Measurements from ENCODE around the gene RAET1G. TPM values are rescaled to one million over a fixed set of nuclear protein-coding genes. Genes with fewer than 3 reads are reported as not detected.
A peak's percentile ranks its signal among the peaks of the same experiment; 100 is the strongest.
"Not testable (repeated sequence)": the region's sequence is repeated elsewhere in the genome, so short reads cannot be mapped to it uniquely, and the experiment has no call there.

The RAET1G gene
- total RNA-seq, 1 donor from 2014 or later, result 3.8 TPM

DNA sequence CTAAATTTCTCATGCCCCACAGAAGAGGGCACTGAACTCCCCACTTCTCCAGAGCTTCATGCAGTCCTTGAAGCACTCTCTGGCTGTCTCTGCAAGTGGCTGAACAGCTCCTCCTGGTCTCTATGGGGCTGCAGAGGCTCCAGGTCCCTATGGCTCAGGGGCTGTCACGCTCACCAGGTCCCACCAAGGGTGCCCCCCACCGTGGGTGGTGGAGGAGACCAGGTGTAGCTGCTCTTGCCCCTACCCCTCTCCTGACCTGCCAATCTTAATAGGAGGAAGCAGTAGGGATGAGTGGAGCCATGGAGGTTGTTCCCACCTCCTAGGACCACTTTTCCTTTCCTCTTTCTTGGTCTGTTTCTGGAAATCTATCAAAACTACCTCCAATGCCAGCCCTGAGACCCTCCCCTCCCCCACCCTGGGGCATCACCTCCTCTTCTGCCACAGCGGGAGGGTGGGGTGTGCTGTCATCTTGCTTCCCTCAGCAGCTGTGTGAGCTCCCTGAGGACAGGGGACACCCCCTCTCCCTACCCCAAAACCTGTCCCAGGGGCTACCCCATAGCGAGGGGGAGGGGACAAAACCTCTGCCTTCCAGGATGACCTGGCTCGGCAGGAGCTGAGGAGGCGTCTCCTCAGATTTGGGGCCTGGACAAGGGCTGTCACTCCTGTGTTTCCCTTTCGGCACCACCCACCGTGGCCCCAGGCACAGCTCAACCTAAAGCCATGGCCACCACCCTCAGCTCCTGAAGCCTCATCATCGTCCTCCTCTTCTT is 13.0 kb downstream of the RAET1G start:
- H3K27me3 Mint-ChIP-seq (ENCODE audit: unreplicated experiment), result peaks cover 3% of the 10 kb centered on the region
- H3K4me3 Mint-ChIP-seq (ENCODE audit: unreplicated experiment), result no peak overlapping the region
- TF ChIP-seq, protein P1, sequence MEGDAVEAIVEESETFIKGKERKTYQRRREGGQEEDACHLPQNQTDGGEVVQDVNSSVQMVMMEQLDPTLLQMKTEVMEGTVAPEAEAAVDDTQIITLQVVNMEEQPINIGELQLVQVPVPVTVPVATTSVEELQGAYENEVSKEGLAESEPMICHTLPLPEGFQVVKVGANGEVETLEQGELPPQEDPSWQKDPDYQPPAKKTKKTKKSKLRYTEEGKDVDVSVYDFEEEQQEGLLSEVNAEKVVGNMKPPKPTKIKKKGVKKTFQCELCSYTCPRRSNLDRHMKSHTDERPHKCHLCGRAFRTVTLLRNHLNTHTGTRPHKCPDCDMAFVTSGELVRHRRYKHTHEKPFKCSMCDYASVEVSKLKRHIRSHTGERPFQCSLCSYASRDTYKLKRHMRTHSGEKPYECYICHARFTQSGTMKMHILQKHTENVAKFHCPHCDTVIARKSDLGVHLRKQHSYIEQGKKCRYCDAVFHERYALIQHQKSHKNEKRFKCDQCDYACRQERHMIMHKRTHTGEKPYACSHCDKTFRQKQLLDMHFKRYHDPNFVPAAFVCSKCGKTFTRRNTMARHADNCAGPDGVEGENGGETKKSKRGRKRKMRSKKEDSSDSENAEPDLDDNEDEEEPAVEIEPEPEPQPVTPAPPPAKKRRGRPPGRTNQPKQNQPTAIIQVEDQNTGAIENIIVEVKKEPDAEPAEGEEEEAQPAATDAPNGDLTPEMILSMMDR (IDR thresholded peaks at IDR 0.05; ENCODE audit: unreplicated experiment), result no peak
- H3K27ac Mint-ChIP-seq (ENCODE audit: unreplicated experiment), result no peak overlapping the region
- no peak for DNase-seq (ENCODE audit: low spot score)
- peaks cover 26% of the 10 kb centered on the region for H3K4me1 Mint-ChIP-seq (ENCODE audit: unreplicated experiment)
- peaks cover 6% of the 10 kb centered on the region for H3K9me3 Mint-ChIP-seq (ENCODE audit: unreplicated experiment)
- H3K36me3 Mint-ChIP-seq (ENCODE audit: low read depth, unreplicated experiment), result peaks cover 10% of the 10 kb centered on the region

DNA sequence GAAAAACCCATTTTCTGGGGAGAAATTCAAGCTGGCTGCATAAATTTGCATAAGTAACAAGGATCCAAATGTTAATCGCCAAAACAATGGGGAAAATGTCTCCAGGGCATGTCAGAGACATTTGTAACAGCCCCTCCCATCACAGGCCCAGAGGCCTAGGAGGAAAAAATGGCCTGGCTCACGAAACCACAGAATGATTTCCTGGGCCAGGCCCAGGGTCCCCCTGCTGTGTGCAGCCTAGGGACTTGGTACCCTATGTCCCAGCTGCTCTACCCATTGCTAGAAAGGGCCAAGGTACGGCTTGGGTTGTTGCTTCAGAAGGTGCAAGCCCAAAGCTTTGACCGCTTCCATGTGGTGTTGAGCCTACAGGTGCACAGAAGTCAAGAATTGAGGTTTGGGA is 14.4 kb downstream of the RAET1G start:
- not testable (repeated sequence) for H3K27ac Mint-ChIP-seq (ENCODE audit: unreplicated experiment); H3K9me3 Mint-ChIP-seq (ENCODE audit: unreplicated experiment); H3K27me3 Mint-ChIP-seq (ENCODE audit: unreplicated experiment); DNase-seq (ENCODE audit: low spot score)
- Mint-ChIP-seq H3K4me3 (ENCODE audit: unreplicated experiment) (peak overlapping the region; percentile 56), H3K4me1 (ENCODE audit: unreplicated experiment) (peaks cover 24% of the 10 kb centered on the region), H3K36me3 (ENCODE audit: low read depth, unreplicated experiment) (peaks cover 10% of the 10 kb centered on the region)

DNA sequence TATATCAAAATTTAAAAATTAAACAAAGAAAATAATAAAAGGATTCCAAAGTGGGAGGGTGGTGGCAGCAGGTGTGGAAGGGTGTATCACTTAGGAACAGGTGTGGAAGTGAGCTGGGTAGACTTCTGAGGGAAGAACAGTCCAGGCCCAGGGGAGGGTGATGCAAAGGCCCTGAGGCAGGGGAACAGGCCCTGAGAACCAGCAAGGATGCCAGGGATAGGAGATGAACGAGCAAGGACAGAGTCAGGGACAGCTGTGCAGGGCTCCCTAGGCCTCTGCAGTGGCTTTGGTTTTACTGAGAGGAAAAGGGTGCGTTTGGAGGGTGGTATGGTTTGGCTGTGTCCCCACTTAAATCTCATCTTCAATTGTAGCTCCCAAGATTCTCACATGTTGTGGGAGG is 15.6 kb downstream of the RAET1G start:
- Mint-ChIP-seq H3K4me1 (ENCODE audit: unreplicated experiment) (peaks cover 18% of the 10 kb centered on the region), H3K9me3 (ENCODE audit: unreplicated experiment) (peaks cover 6% of the 10 kb centered on the region), H3K27me3 (ENCODE audit: unreplicated experiment) (peaks cover 2% of the 10 kb centered on the region), H3K4me3 (ENCODE audit: unreplicated experiment) (no peak overlapping the region), H3K27ac (ENCODE audit: unreplicated experiment) (peak overlapping the region; percentile 30), H3K36me3 (ENCODE audit: low read depth, unreplicated experiment) (peaks cover 10% of the 10 kb centered on the region)
- DNase-seq (ENCODE audit: low spot score), result no peak
- TF ChIP-seq, protein P1 (IDR thresholded peaks at IDR 0.05; ENCODE audit: unreplicated experiment), result no peak

DNA sequence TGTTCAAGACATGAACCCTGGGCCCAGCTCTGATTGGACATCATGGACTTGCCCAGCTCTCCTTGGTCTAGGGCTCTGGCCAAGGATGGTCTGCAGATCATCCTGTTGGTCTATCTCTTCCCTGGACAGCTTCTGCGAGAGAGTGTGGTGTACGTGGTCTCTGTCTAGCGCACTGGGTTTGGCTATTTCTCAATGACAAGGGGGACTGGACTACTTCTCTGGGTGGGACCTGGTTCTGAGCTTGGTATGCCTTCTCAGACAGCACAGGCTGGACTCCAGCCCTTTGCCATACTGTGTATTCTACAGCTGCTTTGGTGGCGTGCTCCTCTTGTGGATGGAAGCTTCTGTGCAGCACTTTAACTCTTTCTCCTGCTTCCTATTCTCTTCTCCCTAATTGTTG is 16.5 kb downstream of the RAET1G start:
- no peak for DNase-seq (ENCODE audit: low spot score)
- Mint-ChIP-seq H3K9me3 (ENCODE audit: unreplicated experiment) (peaks cover 6% of the 10 kb centered on the region), H3K36me3 (ENCODE audit: low read depth, unreplicated experiment) (peaks cover 10% of the 10 kb centered on the region), H3K27ac (ENCODE audit: unreplicated experiment) (peak overlapping the region; percentile 26), H3K4me1 (ENCODE audit: unreplicated experiment) (peaks cover 18% of the 10 kb centered on the region), H3K27me3 (ENCODE audit: unreplicated experiment) (peaks cover 2% of the 10 kb centered on the region), H3K4me3 (ENCODE audit: unreplicated experiment) (no peak overlapping the region)
- TF ChIP-seq, protein P1 (IDR thresholded peaks at IDR 0.05; ENCODE audit: unreplicated experiment), result no peak

DNA sequence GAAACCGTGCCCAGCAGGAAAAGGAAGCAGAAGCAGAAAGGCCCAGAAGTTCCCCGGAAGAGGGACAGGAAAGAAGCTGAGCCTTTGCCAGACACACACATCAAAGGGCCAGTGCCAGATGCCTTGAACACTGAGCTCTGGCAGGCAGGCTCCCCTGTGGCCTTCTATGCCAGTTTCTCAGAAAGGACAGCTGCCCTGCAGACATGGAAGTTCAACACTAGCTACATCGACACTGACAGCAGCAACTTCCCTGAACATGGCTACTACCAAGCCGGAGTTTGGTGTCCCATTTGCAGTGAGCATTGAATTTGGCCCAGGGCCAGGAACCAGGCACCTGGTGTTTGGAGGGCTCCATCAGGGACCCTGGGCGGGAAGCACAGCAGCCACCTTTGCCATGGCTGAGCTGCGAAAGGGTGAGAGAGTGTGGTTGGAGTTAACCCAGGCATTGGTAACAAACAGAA is 17.0 kb downstream of the RAET1G start:
- Mint-ChIP-seq H3K36me3 (ENCODE audit: low read depth, unreplicated experiment) (peaks cover 10% of the 10 kb centered on the region), H3K4me1 (ENCODE audit: unreplicated experiment) (peaks cover 18% of the 10 kb centered on the region), H3K27ac (ENCODE audit: unreplicated experiment) (peak overlapping the region; percentile 9), H3K27me3 (ENCODE audit: unreplicated experiment) (peaks cover 2% of the 10 kb centered on the region), H3K9me3 (ENCODE audit: unreplicated experiment) (peaks cover 6% of the 10 kb centered on the region), H3K4me3 (ENCODE audit: unreplicated experiment) (no peak overlapping the region)
- DNase-seq (ENCODE audit: low spot score), result no peak
- TF ChIP-seq, protein P1 (IDR thresholded peaks at IDR 0.05; ENCODE audit: unreplicated experiment), result no peak
